GM12878 (cell line): Measurements from ENCODE around the gene EYS. TPM values are rescaled to one million over a fixed set of nuclear protein-coding genes. Genes with fewer than 3 reads are reported as not detected.

Source experiments
- ATAC-seq: fragments of 200-7000 bp; cut with Tn5 transposase; 3 replicates; pipeline ENCODE4 v1.9.1; 2020; ENCODE audit warnings: mild to moderate bottlenecking, moderate library complexity
- BruUV-seq: library from RNA; stranded (reverse); fragments of 400-500 nt; replicated peaks from 2 replicates; lab custom pipeline; 2021; lab: Mats Ljungman, UMichigan
- CTCF ChIA-PET: fragments of 300-600 bp; sonication (Branson Sonifier 250); formaldehyde crosslinking; extraction: SDS; loops from one replicate; lab custom pipeline; 2021; ENCODE audit warnings: inconsistent platforms; lab: Yijun Ruan, JAX
- POLR2A ChIA-PET: fragments of 350-600 bp; formaldehyde crosslinking; extraction: SDS; loops from one replicate; lab custom pipeline; 2021; ENCODE audit warnings: inconsistent platforms; lab: Charles Lee
- RAD21 ChIA-PET: fragments of 300-600 bp; sonication (Branson Sonifier 250); formaldehyde crosslinking; loops from one replicate; lab custom pipeline; 2023; ENCODE audit warnings: antibody characterized with exemption; ENCODE audit not compliant: unreplicated experiment; lab: Charles Lee
- SMC1A ChIA-PET: fragments of 300-600 bp; sonication (Branson Sonifier 250); formaldehyde crosslinking; loops from one replicate; lab custom pipeline; 2023; ENCODE audit not compliant: unreplicated experiment, uncharacterized antibody; lab: Charles Lee
- DNase-seq: peaks from one replicate; pipeline ENCODE4 v3.0.0-alpha.2; 2011; ENCODE audit warnings: low read depth, low spot score
- FAIRE-seq: peaks from 3 replicates; lab custom pipeline; 2011; peaks lifted over from hg19 to GRCh38; lab: Jason Lieb, UNC
- H2AFZ ChIP-seq: 2 replicates; pipeline ENCODE4 v1.6.0; 2011; ENCODE audit warnings: low read depth, low read length, control low read depth; ENCODE audit not compliant: control insufficient read depth
- H3K27ac ChIP-seq: 2 replicates; pipeline ENCODE4 v1.5.1; 2011; ENCODE audit warnings: control low read depth; ENCODE audit not compliant: control insufficient read depth, insufficient read depth
- H3K27me3 ChIP-seq, 2 experiments: replicated peaks in 1 of 2; 2 replicates each; pipeline versions ENCODE4 v1.6.0 to v1.6.1; 2011; ENCODE audit warnings: low read length in 1 of 2; ENCODE audit not compliant: control insufficient read depth in 2 of 2, insufficient read depth in 2 of 2
- H3K36me3 ChIP-seq, 2 experiments: 2 replicates each; pipeline ENCODE4 v1.5.1; 2011; ENCODE audit warnings: low read length in 1 of 2; ENCODE audit not compliant: control insufficient read depth in 2 of 2, insufficient read depth in 2 of 2
- H3K4me1 ChIP-seq: 2 replicates; pipeline ENCODE4 v1.6.1; 2011; ENCODE audit warnings: mild to moderate bottlenecking, low read length, moderate library complexity, mixed read lengths; ENCODE audit not compliant: control insufficient read depth, insufficient read depth
- H3K4me2 ChIP-seq: 2 replicates; pipeline ENCODE4 v1.6.0; 2011; ENCODE audit warnings: control low read depth; ENCODE audit not compliant: control insufficient read depth, insufficient read depth
- H3K4me3 ChIP-seq: fragments of 200-600 bp; sonication (generic); 2 replicates; pipeline ENCODE4 v1.5.1; 2016
- H3K79me2 ChIP-seq: 2 replicates; pipeline ENCODE4 v1.6.0; 2011; ENCODE audit warnings: low read length; ENCODE audit not compliant: control insufficient read depth, insufficient read depth
- H3K9ac ChIP-seq: 2 replicates; pipeline ENCODE4 v1.8.0; 2011; ENCODE audit warnings: low read length, control low read depth, mixed read lengths; ENCODE audit not compliant: control insufficient read depth, insufficient read depth
- H3K9me3 ChIP-seq: replicated peaks from 3 replicates; pipeline ENCODE4 v1.5.1; 2011; ENCODE audit warnings: mild to moderate bottlenecking, low read length; ENCODE audit not compliant: control insufficient read depth, insufficient read depth
- H4K20me1 ChIP-seq: 2 replicates; pipeline ENCODE4 v1.6.0; 2011; ENCODE audit not compliant: control insufficient read depth, insufficient read depth
- ASH2L ChIP-seq: fragments of 300-600, 200-600 bp; sonication (generic); IDR thresholded peaks from 2 replicates; pipeline ENCODE4 v1.6.1; 2017; ENCODE audit warnings: low read depth, mild to moderate bottlenecking, borderline replicate concordance
- HDAC6 ChIP-seq: fragments of 200-600 bp; sonication (generic); IDR thresholded peaks from one replicate; pipeline ENCODE4 v1.8.0; 2017; ENCODE audit warnings: antibody characterized with exemption; ENCODE audit not compliant: unreplicated experiment
- MEF2A ChIP-seq: IDR thresholded peaks from 2 replicates; pipeline ENCODE4 v1.6.1; 2011; ENCODE audit warnings: low read depth, mild to moderate bottlenecking, low read length, moderate library complexity; ENCODE audit not compliant: insufficient read depth
- POU2F2 ChIP-seq: IDR thresholded peaks from 3 replicates; pipeline ENCODE4 v1.6.1; 2011; ENCODE audit warnings: low read depth, mild to moderate bottlenecking, low read length, borderline replicate concordance
- RAD51 ChIP-seq: fragments of 450-650 bp; IDR thresholded peaks from 2 replicates; pipeline ENCODE4 v1.6.1; 2016; ENCODE audit warnings: moderate library complexity, mild to moderate bottlenecking, inconsistent platforms
- RB1 ChIP-seq: fragments of 450-650 bp; formaldehyde crosslinking; IDR thresholded peaks from 2 replicates; pipeline ENCODE4 v1.6.1; 2017; ENCODE audit warnings: mild to moderate bottlenecking, borderline replicate concordance
- RUNX3 ChIP-seq: IDR thresholded peaks from 2 replicates; pipeline ENCODE4 v1.6.1; 2012; ENCODE audit warnings: low read length, inconsistent platforms
- SREBF1 ChIP-seq: IDR thresholded peaks from 2 replicates; pipeline ENCODE4 v1.6.1; 2012; ENCODE audit warnings: mild to moderate bottlenecking, low read length
- ZBED1 ChIP-seq: IDR thresholded peaks from 2 replicates; pipeline ENCODE4 v1.6.1; 2016; ENCODE audit warnings: borderline replicate concordance
- ZNF24 ChIP-seq: fragments of 450-650 bp; IDR thresholded peaks from 2 replicates; pipeline ENCODE4 v1.6.1; 2017; ENCODE audit warnings: antibody characterized with exemption, mild to moderate bottlenecking
- WGBS: methylation state at CpG from one replicate; pipeline ENCODE4 v1.1.6; 2016; ENCODE audit warnings: low lambda C conversion rate; ENCODE audit not compliant: insufficient replicate concordance, insufficient coverage; ENCODE audit errors: missing lambda C conversion rate; 5-methylcytosine and 5-hydroxymethylcytosine counted together
- in situ Hi-C: fragments of 300-500 bp; cut with MboI; formaldehyde crosslinking; loops from 9 replicates; pipeline ENCODE4 v1.14.3; 2018; ENCODE audit warnings: mixed read lengths
- intact Hi-C: fragments of 100-400 bp; cut with micrococcal nuclease; formaldehyde crosslinking; loops from one replicate; pipeline ENCODE4 v1.14.2; 2022; ENCODE audit not compliant: unreplicated experiment
- polyA plus RNA-seq, 11 experiments: library from polyadenylated mRNA; depleted of rRNA in 4 of 11; unstranded in 6 of 11; stranded (reverse) in 5 of 11; fragments of >200 nt; fragmentation: Nextera tagmentation in 4 of 11; fragmentation: Illumina TruSeq in 1 of 11; extraction: Ambion mirVana in 4 of 11; extraction: Trizol in 1 of 11; gene quantifications; 1 replicate in 1 of 11; 2 replicates in 10 of 11; pipeline versions ENCODE4 v1.2.1 to v1.2.3, GENCODE V29; 2011 to 2016; ENCODE audit warnings: inconsistent platforms in 2 of 11, missing spikeins in 2 of 11, low read depth in 1 of 11
- total RNA-seq, 4 experiments: library from RNA; depleted of rRNA in 3 of 4; stranded (reverse); fragments of >200 nt in 3 of 4; fragmentation: Illumina TruSeq in 1 of 4; extraction: Trizol in 1 of 4; gene quantifications; 2 replicates each; pipeline versions ENCODE4 v1.2.1 to v1.2.3, GENCODE V29; 2013 to 2021
- TF ChIP-seq, protein P1 (sequence below), 3 experiments: IDR thresholded peaks in 2 of 3; conservative IDR thresholded peaks in 1 of 3; 2 replicates each; pipeline ENCODE4 v1.5.1; 2011; ENCODE audit warnings: low read depth in 3 of 3, low read length in 3 of 3, mild to moderate bottlenecking in 3 of 3, control low read depth in 2 of 3, moderate library complexity in 2 of 3, inconsistent platforms in 1 of 3, mixed read lengths in 1 of 3; ENCODE audit not compliant: control insufficient read depth in 2 of 3, insufficient read depth in 1 of 3; ENCODE audit errors: extremely low read depth in 1 of 3
- TF ChIP-seq, protein P2 (sequence below): fragments of 450-650 bp; IDR thresholded peaks from 2 replicates; pipeline ENCODE4 v1.6.1; 2017; ENCODE audit warnings: mild to moderate bottlenecking, low read depth, inconsistent platforms; ENCODE audit not compliant: poor library complexity, severe bottlenecking
- TF ChIP-seq, protein P3 (sequence below): fragments of 450-650 bp; IDR thresholded peaks from 2 replicates; pipeline ENCODE4 v1.6.1; 2017; ENCODE audit warnings: low read depth, mild to moderate bottlenecking, moderate library complexity

EYS gene
- total and polyA plus RNA-seq, 10 of the 15 experiments (the other 5 are each of a cell fraction or from before 2014, with no cell fraction given) = under 0.01 to 0.14 (median 0.02) TPM; not detected in 1

DNA sequence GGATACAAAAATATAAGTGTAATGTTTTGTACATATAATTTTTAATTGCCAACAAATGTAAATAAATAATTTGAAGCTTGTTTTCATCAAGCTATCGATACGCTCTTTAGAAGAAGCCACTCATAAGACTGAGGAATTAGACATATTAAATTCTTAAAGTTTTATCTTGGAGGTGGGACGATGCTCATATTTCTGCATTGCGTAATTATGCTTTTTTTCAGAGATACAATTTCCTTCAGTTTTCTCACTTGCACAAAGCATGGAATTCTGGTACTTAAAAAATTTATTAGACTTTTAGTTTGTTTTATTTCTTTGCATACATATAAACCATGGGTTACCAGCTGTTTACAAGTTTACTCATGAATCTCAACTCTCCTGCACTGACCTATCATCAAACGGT is 980.0 kb downstream of the EYS start:
- 38% methylated on average over 5 of the region's 5 CpGs for WGBS
- Histone ChIP-seq H3K4me1 (no peaks in the 10 kb centered on the region), H3K4me3 (no peak overlapping the region), H3K9ac (no peak overlapping the region), H4K20me1 (no peaks in the 10 kb centered on the region), H3K79me2 (no peaks in the 10 kb centered on the region), H3K27me3 (no peaks in the 10 kb centered on the region), H3K9me3 (no peaks in the 10 kb centered on the region), H3K27ac (no peak overlapping the region), H3K36me3 (no peaks in the 10 kb centered on the region), H2AFZ (no peak overlapping the region), H3K4me2 (no peak overlapping the region)
- DNase-seq (no peak), ATAC-seq (no peak), FAIRE-seq (no peak)
- in situ Hi-C loops = no loop called here
- CTCF ChIA-PET = no interaction called here
- POLR2A ChIA-PET = no interaction called here
- intact Hi-C loops = no loop called here
- SMC1A ChIA-PET = no interaction called here
- RAD21 ChIA-PET = no interaction called here
- no TSS peak for BruUV-seq
- TF ChIP-seq ZBED1 = no peak
- TF ChIP-seq, protein P1, sequence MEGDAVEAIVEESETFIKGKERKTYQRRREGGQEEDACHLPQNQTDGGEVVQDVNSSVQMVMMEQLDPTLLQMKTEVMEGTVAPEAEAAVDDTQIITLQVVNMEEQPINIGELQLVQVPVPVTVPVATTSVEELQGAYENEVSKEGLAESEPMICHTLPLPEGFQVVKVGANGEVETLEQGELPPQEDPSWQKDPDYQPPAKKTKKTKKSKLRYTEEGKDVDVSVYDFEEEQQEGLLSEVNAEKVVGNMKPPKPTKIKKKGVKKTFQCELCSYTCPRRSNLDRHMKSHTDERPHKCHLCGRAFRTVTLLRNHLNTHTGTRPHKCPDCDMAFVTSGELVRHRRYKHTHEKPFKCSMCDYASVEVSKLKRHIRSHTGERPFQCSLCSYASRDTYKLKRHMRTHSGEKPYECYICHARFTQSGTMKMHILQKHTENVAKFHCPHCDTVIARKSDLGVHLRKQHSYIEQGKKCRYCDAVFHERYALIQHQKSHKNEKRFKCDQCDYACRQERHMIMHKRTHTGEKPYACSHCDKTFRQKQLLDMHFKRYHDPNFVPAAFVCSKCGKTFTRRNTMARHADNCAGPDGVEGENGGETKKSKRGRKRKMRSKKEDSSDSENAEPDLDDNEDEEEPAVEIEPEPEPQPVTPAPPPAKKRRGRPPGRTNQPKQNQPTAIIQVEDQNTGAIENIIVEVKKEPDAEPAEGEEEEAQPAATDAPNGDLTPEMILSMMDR (IDR thresholded peaks at IDR 0.05 in 2 of 3, conservative IDR thresholded peaks at IDR 0.05 in 1 of 3; ENCODE audit: control insufficient read depth in 2 of 3, extremely low read depth in 1 of 3, insufficient read depth in 1 of 3, low read depth in 3 of 3, low read length in 3 of 3) = no peak
- TF ChIP-seq, protein P2, sequence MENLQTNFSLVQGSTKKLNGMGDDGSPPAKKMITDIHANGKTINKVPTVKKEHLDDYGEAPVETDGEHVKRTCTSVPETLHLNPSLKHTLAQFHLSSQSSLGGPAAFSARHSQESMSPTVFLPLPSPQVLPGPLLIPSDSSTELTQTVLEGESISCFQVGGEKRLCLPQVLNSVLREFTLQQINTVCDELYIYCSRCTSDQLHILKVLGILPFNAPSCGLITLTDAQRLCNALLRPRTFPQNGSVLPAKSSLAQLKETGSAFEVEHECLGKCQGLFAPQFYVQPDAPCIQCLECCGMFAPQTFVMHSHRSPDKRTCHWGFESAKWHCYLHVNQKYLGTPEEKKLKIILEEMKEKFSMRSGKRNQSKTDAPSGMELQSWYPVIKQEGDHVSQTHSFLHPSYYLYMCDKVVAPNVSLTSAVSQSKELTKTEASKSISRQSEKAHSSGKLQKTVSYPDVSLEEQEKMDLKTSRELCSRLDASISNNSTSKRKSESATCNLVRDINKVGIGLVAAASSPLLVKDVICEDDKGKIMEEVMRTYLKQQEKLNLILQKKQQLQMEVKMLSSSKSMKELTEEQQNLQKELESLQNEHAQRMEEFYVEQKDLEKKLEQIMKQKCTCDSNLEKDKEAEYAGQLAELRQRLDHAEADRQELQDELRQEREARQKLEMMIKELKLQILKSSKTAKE = no peak
- no peak for TF ChIP-seq POU2F2
- no peak for TF ChIP-seq ZNF24
- TF ChIP-seq SREBF1 = no peak
- no peak for TF ChIP-seq RUNX3
- TF ChIP-seq MEF2A = no peak
- TF ChIP-seq, protein P3, sequence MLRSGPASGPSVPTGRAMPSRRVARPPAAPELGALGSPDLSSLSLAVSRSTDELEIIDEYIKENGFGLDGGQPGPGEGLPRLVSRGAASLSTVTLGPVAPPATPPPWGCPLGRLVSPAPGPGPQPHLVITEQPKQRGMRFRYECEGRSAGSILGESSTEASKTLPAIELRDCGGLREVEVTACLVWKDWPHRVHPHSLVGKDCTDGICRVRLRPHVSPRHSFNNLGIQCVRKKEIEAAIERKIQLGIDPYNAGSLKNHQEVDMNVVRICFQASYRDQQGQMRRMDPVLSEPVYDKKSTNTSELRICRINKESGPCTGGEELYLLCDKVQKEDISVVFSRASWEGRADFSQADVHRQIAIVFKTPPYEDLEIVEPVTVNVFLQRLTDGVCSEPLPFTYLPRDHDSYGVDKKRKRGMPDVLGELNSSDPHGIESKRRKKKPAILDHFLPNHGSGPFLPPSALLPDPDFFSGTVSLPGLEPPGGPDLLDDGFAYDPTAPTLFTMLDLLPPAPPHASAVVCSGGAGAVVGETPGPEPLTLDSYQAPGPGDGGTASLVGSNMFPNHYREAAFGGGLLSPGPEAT = no peak
- TF ChIP-seq ASH2L = no peak
- no peak for TF ChIP-seq RAD51
- TF ChIP-seq RB1 = no peak
- TF ChIP-seq HDAC6 = no peak
